ENCODE results near the gene SEPTIN1. TPM values are rescaled to one million over a fixed set of nuclear protein-coding genes. Genes with fewer than 3 reads are reported as not detected.
A peak's percentile ranks its signal among the peaks of the same experiment; 100 is the strongest.

The SEPTIN1 gene
- total RNA-seq, 1 experiment from 2014 or later = 0.34 TPM

- BruUV-seq (replicated peaks) = TSS peak; percentile 53
- peak overlapping the region; percentile 87 for H3K4me3 Mint-ChIP-seq (ENCODE audit: unreplicated experiment)
These were observed 25.6 kb upstream of the SEPTIN1 start for GRCh38 chr16:30407804-30408534.

GRCh38 chr16:30407102-30407803, 24.9 kb upstream of the SEPTIN1 start, which contains the start of gene ZNF771:
Gene ZNF771, plus strand, starts transcription at chr16:30407606. Its CDS starts 448 bp downstream, at chr16:30408054.
- TF ChIP-seq CTCF (IDR thresholded peaks at IDR 0.05; ENCODE audit: insufficient read depth in 1 of 2, low read depth in 1 of 2, low read length in 1 of 2, severe bottlenecking in 1 of 2, unreplicated experiment in 1 of 2) = no peak
- Histone ChIP-seq H3K9me3 (no peaks in the 10 kb centered on the region), H3K27me3 (replicated peaks; ENCODE audit: control insufficient read depth, insufficient read depth, low read length) (no peaks in the 10 kb centered on the region), H3K4me3 (ENCODE audit: low read depth, low read length) (peak within 1 kb of the TSS; percentile 87), H3K4me1 (peaks cover 15% of the 10 kb centered on the region), H3K36me3 (ENCODE audit: control insufficient read depth, insufficient read depth, low read length) (no peaks in the 10 kb centered on the region; the same call in 1 of the 2 replicates)
- no peaks in the 10 kb centered on the region for H3K27me3 Mint-ChIP-seq (ENCODE audit: insufficient read depth, unreplicated experiment)
- peaks cover 7% of the 10 kb centered on the region for H3K36me3 Mint-ChIP-seq (ENCODE audit: insufficient read depth, unreplicated experiment)
- CTCF ChIA-PET = interaction anchor here (1.0 to 2.3 kb wide), 6 partner anchors 9 to 37 kb away, joined by 3 to 14 read pairs (median 8); partner anchors contain the start of genes DCTPP1, TBC1D10B and ZNF48
- H3K27ac Mint-ChIP-seq (ENCODE audit: unreplicated experiment) = peak within 1 kb of the TSS; percentile 94
- peaks cover 7% of the 10 kb centered on the region for H3K4me1 Mint-ChIP-seq (ENCODE audit: low read depth, unreplicated experiment)
- peak within 1 kb of the TSS; percentile 87 for H3K4me3 Mint-ChIP-seq (ENCODE audit: unreplicated experiment)
- POLR2A ChIA-PET = interaction anchor here (1.0 to 2.3 kb wide), 6 partner anchors 11 to 53 kb away, joined by 3 to 15 read pairs (median 6); partner anchors contain the start of genes DCTPP1, TBC1D10B and ZNF48
- DNase-seq = peak; percentile 89 to 92
- intact Hi-C loops (cut with micrococcal nuclease; ENCODE audit: unreplicated experiment) = loop anchor here (5.0 to 10.0 kb wide), 2 partner anchors 50 to 342 kb away; partner anchors contain the start of genes ALDOA and CD2BP2
- no peaks in the 10 kb centered on the region for H3K9me3 Mint-ChIP-seq (ENCODE audit: unreplicated experiment)
- no TSS peak for BruUV-seq (replicated peaks)

More at GRCh38 chr16:30407804-30408534, 25.6 kb upstream of the SEPTIN1 start:
- intact Hi-C loops (cut with micrococcal nuclease; ENCODE audit: unreplicated experiment) = loop anchor here (5.0 to 10.0 kb wide), 2 partner anchors 51 to 343 kb away; partner anchors contain the start of genes ALDOA and CD2BP2
- H3K36me3 Mint-ChIP-seq (ENCODE audit: insufficient read depth, unreplicated experiment) = peaks cover 7% of the 10 kb centered on the region
- Histone ChIP-seq H3K9me3 (no peaks in the 10 kb centered on the region), H3K27me3 (replicated peaks; ENCODE audit: control insufficient read depth, insufficient read depth, low read length) (no peaks in the 10 kb centered on the region), H3K4me1 (peaks cover 14% of the 10 kb centered on the region), H3K36me3 (ENCODE audit: control insufficient read depth, insufficient read depth, low read length) (no peaks in the 10 kb centered on the region; the same call in 1 of the 2 replicates), H3K4me3 (ENCODE audit: low read depth, low read length) (peak overlapping the region; percentile 87)
- CTCF ChIA-PET = interaction anchor here (1.0 to 2.3 kb wide), 6 partner anchors 8 to 44 kb away, joined by 3 to 14 read pairs (median 8); partner anchors contain the start of genes DCTPP1, TBC1D10B and ZNF48
- no peak for TF ChIP-seq CTCF (IDR thresholded peaks at IDR 0.05; ENCODE audit: insufficient read depth in 1 of 2, low read depth in 1 of 2, low read length in 1 of 2, severe bottlenecking in 1 of 2, unreplicated experiment in 1 of 2)
- no peak for DNase-seq
- H3K4me1 Mint-ChIP-seq (ENCODE audit: low read depth, unreplicated experiment) = peaks cover 5% of the 10 kb centered on the region
- POLR2A ChIA-PET = interaction anchor here (0.6 to 2.3 kb wide), 7 partner anchors 10 to 55 kb away, joined by 3 to 15 read pairs (median 5); partner anchors contain the start of genes DCTPP1, TBC1D10B and ZNF48
- H3K9me3 Mint-ChIP-seq (ENCODE audit: unreplicated experiment) = no peaks in the 10 kb centered on the region
- H3K27me3 Mint-ChIP-seq (ENCODE audit: insufficient read depth, unreplicated experiment) = no peaks in the 10 kb centered on the region
- no peak overlapping the region for H3K27ac Mint-ChIP-seq (ENCODE audit: unreplicated experiment)

GRCh38 chr16:30406795-30407101, 24.4 kb upstream of the SEPTIN1 start:
- no peak for DNase-seq
- no peaks in the 10 kb centered on the region for H3K27me3 Mint-ChIP-seq (ENCODE audit: insufficient read depth, unreplicated experiment)
- BruUV-seq (replicated peaks) = TSS peak; percentile 95
- intact Hi-C loops (cut with micrococcal nuclease; ENCODE audit: unreplicated experiment) = loop anchor here (5.0 to 10.0 kb wide), 2 partner anchors 49 to 342 kb away; partner anchors contain the start of genes ALDOA and CD2BP2
- Histone ChIP-seq H3K9me3 (no peaks in the 10 kb centered on the region), H3K4me3 (ENCODE audit: low read depth, low read length) (peak overlapping the region; percentile 87), H3K36me3 (ENCODE audit: control insufficient read depth, insufficient read depth, low read length) (no peaks in the 10 kb centered on the region; the same call in 1 of the 2 replicates), H3K27me3 (replicated peaks; ENCODE audit: control insufficient read depth, insufficient read depth, low read length) (no peaks in the 10 kb centered on the region), H3K4me1 (peaks cover 20% of the 10 kb centered on the region)
- peak overlapping the region; percentile 87 for H3K4me3 Mint-ChIP-seq (ENCODE audit: unreplicated experiment)
- H3K9me3 Mint-ChIP-seq (ENCODE audit: unreplicated experiment) = no peaks in the 10 kb centered on the region
- peak overlapping the region; percentile 94 for H3K27ac Mint-ChIP-seq (ENCODE audit: unreplicated experiment)
- CTCF ChIA-PET = interaction anchor here (1.0 to 2.3 kb wide), 4 partner anchors 9 to 36 kb away, joined by 3 to 14 read pairs (median 8); partner anchors contain the start of genes DCTPP1, TBC1D10B and ZNF48
- peaks cover 7% of the 10 kb centered on the region for H3K36me3 Mint-ChIP-seq (ENCODE audit: insufficient read depth, unreplicated experiment)
- POLR2A ChIA-PET = interaction anchor here (1.0 to 2.3 kb wide), 4 partner anchors 11 to 36 kb away, joined by 4 to 15 read pairs (median 9); partner anchors contain the start of genes DCTPP1, TBC1D10B and ZNF48
- no peak for TF ChIP-seq CTCF (IDR thresholded peaks at IDR 0.05; ENCODE audit: insufficient read depth in 1 of 2, low read depth in 1 of 2, low read length in 1 of 2, severe bottlenecking in 1 of 2, unreplicated experiment in 1 of 2)
- H3K4me1 Mint-ChIP-seq (ENCODE audit: low read depth, unreplicated experiment) = peaks cover 9% of the 10 kb centered on the region

Data from Caco-2 (cell line).